MCF 10A (cell line): ENCODE measurements around the gene VAV2. TPM values are rescaled to one million over a fixed set of nuclear protein-coding genes. Genes with fewer than 3 reads are reported as not detected.

Experiments
- BruUV-seq: library from RNA; stranded (reverse); fragments of 400-500 nt; replicated peaks from 2 replicates; lab custom pipeline; 2021; lab: Mats Ljungman, UMichigan
- CTCF ChIA-PET: fragments of 300-600 bp; sonication (Branson Sonifier 250); formaldehyde crosslinking; extraction: SDS; loops from one replicate; lab custom pipeline; 2021; ENCODE audit warnings: antibody characterized with exemption, inconsistent platforms; lab: Yijun Ruan, JAX
- POLR2A ChIA-PET: fragments of 300-600, 350-650 bp; sonication (Branson Sonifier 250); formaldehyde crosslinking; extraction: SDS; loops from one replicate; lab custom pipeline; 2020; ENCODE audit warnings: antibody characterized with exemption, inconsistent platforms; lab: Yijun Ruan, JAX
- DNase-seq: peaks from one replicate; pipeline ENCODE4 v3.0.0-alpha.2; 2018; ENCODE audit not compliant: unreplicated experiment
- H3K27ac Mint-ChIP-seq: one replicate; pipeline ENCODE4 v1.8.0; 2022; ENCODE audit warnings: mild to moderate bottlenecking, low read depth, mixed read lengths; ENCODE audit not compliant: unreplicated experiment
- H3K27me3 Mint-ChIP-seq: one replicate; pipeline ENCODE4 v1.8.0; 2022; ENCODE audit warnings: mixed read lengths; ENCODE audit not compliant: insufficient read depth, unreplicated experiment
- H3K36me3 Mint-ChIP-seq: one replicate; pipeline ENCODE4 v1.8.0; 2022; ENCODE audit warnings: mild to moderate bottlenecking, moderate library complexity, mixed read lengths; ENCODE audit not compliant: insufficient read depth, unreplicated experiment
- H3K4me1 Mint-ChIP-seq: one replicate; pipeline ENCODE4 v1.8.0; 2022; ENCODE audit warnings: mixed read lengths; ENCODE audit not compliant: insufficient read depth, unreplicated experiment
- H3K4me3 Mint-ChIP-seq: one replicate; pipeline ENCODE4 v1.8.0; 2022; ENCODE audit warnings: mild to moderate bottlenecking, moderate library complexity, mixed read lengths; ENCODE audit not compliant: unreplicated experiment
- H3K9me3 Mint-ChIP-seq: one replicate; pipeline ENCODE4 v1.8.0; 2022; ENCODE audit warnings: mixed read lengths; ENCODE audit not compliant: unreplicated experiment
- intact Hi-C: fragments of 100-400 bp; cut with micrococcal nuclease; formaldehyde crosslinking; loops from 2 replicates; pipeline ENCODE4 v1.14.1; 2022
- total RNA-seq: library from RNA; stranded (reverse); gene quantifications from 2 replicates; pipeline ENCODE4 v1.2.3, GENCODE V29; 2022
- TF ChIP-seq, protein P1 (sequence below): fragments of 200-600 bp; IDR thresholded peaks from one replicate; pipeline ENCODE4 v1.8.0; 2022; ENCODE audit warnings: antibody characterized with exemption, mild to moderate bottlenecking; ENCODE audit not compliant: unreplicated experiment

The VAV2 gene
- total RNA-seq, 1 experiment from 2014 or later, result 31.0 TPM

- H3K4me1 Mint-ChIP-seq, result peaks cover 6% of the 10 kb centered on the region
- ChIA-PET POLR2A (interaction anchor here (1.0 kb wide), 1 partner anchor 620 kb away, joined by 4 read pairs; no protein-coding TSS in a partner anchor), CTCF (interaction anchor here (1.5 kb wide), 1 partner anchor 14 kb away, joined by 6 read pairs; no protein-coding TSS in a partner anchor)
- no peak for DNase-seq
- no peaks in the 10 kb centered on the region for H3K9me3 Mint-ChIP-seq
- no TSS peak for BruUV-seq
- peaks cover 11% of the 10 kb centered on the region for H3K36me3 Mint-ChIP-seq
- H3K4me3 Mint-ChIP-seq, result no peak overlapping the region
- TF ChIP-seq, protein P1, sequence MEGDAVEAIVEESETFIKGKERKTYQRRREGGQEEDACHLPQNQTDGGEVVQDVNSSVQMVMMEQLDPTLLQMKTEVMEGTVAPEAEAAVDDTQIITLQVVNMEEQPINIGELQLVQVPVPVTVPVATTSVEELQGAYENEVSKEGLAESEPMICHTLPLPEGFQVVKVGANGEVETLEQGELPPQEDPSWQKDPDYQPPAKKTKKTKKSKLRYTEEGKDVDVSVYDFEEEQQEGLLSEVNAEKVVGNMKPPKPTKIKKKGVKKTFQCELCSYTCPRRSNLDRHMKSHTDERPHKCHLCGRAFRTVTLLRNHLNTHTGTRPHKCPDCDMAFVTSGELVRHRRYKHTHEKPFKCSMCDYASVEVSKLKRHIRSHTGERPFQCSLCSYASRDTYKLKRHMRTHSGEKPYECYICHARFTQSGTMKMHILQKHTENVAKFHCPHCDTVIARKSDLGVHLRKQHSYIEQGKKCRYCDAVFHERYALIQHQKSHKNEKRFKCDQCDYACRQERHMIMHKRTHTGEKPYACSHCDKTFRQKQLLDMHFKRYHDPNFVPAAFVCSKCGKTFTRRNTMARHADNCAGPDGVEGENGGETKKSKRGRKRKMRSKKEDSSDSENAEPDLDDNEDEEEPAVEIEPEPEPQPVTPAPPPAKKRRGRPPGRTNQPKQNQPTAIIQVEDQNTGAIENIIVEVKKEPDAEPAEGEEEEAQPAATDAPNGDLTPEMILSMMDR, result no peak
- H3K27ac Mint-ChIP-seq, result no peak overlapping the region
- intact Hi-C loops, result no loop called here
- no peaks in the 10 kb centered on the region for H3K27me3 Mint-ChIP-seq
These were observed 15.2 kb downstream of the VAV2 start for GRCh38 chr9:133976887-133977286.

DNA sequence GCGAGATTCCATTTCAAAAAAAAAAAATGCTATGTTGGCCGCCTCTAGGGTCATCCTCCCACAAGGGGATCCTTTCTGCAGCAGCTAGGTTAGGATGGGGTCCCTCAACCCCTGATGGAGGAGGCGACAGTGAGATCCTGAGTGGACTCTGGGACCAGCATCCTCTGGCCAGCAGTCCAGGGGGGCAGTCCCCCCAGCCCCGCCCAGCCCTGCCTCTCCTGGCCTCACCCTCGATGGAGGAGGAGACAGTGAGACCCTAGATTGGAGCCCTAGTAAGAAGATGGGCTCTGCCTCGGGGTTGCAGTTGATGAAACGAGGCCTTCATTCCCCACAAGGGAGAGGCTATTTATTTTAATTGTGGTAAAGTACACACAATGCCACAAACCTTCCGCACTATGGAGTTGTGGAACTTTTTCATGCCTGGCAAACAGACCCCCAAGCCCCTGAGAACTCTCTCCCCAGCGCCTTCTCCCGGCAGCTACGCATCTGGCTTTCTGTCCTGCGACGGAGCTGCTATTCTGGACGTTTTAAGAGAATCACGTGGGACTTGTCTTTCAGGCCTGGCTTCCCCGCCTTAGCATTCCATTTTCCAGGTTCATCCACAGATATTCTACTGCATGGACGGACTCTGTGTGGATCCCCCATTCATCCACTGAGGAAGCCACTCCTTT, 15.8 kb downstream of the VAV2 start:
- CTCF ChIA-PET, result interaction anchor here (1.5 kb wide), 1 partner anchor 15 kb away, joined by 6 read pairs; no protein-coding TSS in a partner anchor

DNA sequence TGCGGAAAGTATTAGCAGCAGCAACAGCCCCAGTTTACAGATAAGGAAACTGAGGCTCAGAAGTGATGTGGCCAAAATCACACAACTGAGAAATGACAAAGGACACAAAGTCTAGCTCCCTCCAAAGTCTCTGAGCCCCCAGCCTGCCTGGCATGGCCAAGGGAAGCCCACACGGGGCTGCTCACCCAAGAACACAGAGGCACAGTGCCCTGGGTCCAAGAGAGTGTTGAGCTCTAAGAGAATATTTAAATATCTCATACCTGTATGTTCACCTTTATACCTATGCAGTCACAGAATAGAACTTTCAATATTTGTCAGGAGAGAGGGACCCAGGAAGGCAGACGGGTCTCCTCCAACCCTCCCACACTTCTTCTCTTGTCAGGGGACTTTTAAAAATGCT, 16.6 kb downstream of the VAV2 start:
- CTCF ChIA-PET, result no interaction called here
- POLR2A ChIA-PET, result no interaction called here
- Mint-ChIP-seq H3K27ac (no peak overlapping the region), H3K4me1 (peaks cover 6% of the 10 kb centered on the region), H3K9me3 (no peaks in the 10 kb centered on the region), H3K27me3 (no peaks in the 10 kb centered on the region), H3K36me3 (peaks cover 11% of the 10 kb centered on the region), H3K4me3 (no peak overlapping the region)
- intact Hi-C loops, result no loop called here
- no peak for DNase-seq
- TF ChIP-seq, protein P1, result no peak
- BruUV-seq, result no TSS peak

More for the DNA sequence above, 15.8 kb downstream of the VAV2 start:
- POLR2A ChIA-PET, result interaction anchor here (1.0 kb wide), 1 partner anchor 619 kb away, joined by 4 read pairs; no protein-coding TSS in a partner anchor
- Mint-ChIP-seq H3K36me3 (peaks cover 11% of the 10 kb centered on the region), H3K9me3 (no peaks in the 10 kb centered on the region), H3K4me3 (no peak overlapping the region), H3K27me3 (no peaks in the 10 kb centered on the region), H3K4me1 (peaks cover 6% of the 10 kb centered on the region), H3K27ac (no peak overlapping the region)
- TF ChIP-seq, protein P1, result no peak
- no peak for DNase-seq
- no TSS peak for BruUV-seq
- intact Hi-C loops, result no loop called here

GRCh38 chr9:133974631-133975341, 17.3 kb downstream of the VAV2 start:
- CTCF ChIA-PET, result interaction anchor here (1.2 kb wide), 1 partner anchor 19 kb away, joined by 5 read pairs; no protein-coding TSS in a partner anchor
- Mint-ChIP-seq H3K27me3 (no peaks in the 10 kb centered on the region), H3K4me1 (peaks cover 6% of the 10 kb centered on the region), H3K9me3 (no peaks in the 10 kb centered on the region), H3K4me3 (no peak overlapping the region), H3K27ac (no peak overlapping the region), H3K36me3 (peaks cover 11% of the 10 kb centered on the region)
- no peak for DNase-seq
- no TSS peak for BruUV-seq
- intact Hi-C loops, result no loop called here
- POLR2A ChIA-PET, result interaction anchor here (0.6 kb wide), 1 partner anchor 17 kb away, joined by 3 read pairs; no protein-coding TSS in a partner anchor
- TF ChIP-seq, protein P1, result no peak
